Gastrocnemius medialis (tissue), 4 donors: ENCODE measurements around the gene DYSF. TPM values are rescaled to one million over a fixed set of nuclear protein-coding genes. Genes with fewer than 3 reads are reported as not detected.
A peak's percentile ranks its signal among the peaks of the same experiment; 100 is the strongest.

Source experiments
- ATAC-seq, 2 donors: fragments of 150-250 bp; one replicate each; pipeline ENCODE4 v1.9.1; 2016
- DNase-seq, 2 donors: peaks; one replicate each; pipeline ENCODE4 v3.0.0-alpha.2; 2019
- H3K27ac ChIP-seq, 4 donors: fragments of 200-600 bp; sonication (generic); 1 replicate in 1 of 4; 2 replicates in 3 of 4; pipeline ENCODE4 v1.5.1; 2016 to 2018; ENCODE audit warnings: mild to moderate bottlenecking in 2 of 4, moderate library complexity in 1 of 4
- H3K27me3 ChIP-seq, 3 donors: fragments of 200-600 bp; sonication (generic) in 2 of 3; 1 replicate in 1 of 3; 2 replicates in 2 of 3; pipeline versions ENCODE4 v1.5.1 to v1.6.0; 2016 to 2019; ENCODE audit warnings: mild to moderate bottlenecking in 1 of 3, moderate library complexity in 1 of 3
- H3K36me3 ChIP-seq, 2 donors: fragments of 200-600 bp; sonication (generic) in 1 of 2; one replicate each; pipeline ENCODE4 v1.5.1; 2017 to 2018
- H3K4me1 ChIP-seq, 2 donors: fragments of 200-600 bp; sonication (generic) in 1 of 2; one replicate each; pipeline ENCODE4 v1.5.1; 2016 to 2017; ENCODE audit warnings: mild to moderate bottlenecking in 2 of 2
- H3K4me3 ChIP-seq, 4 donors: fragments of 200-600 bp; sonication (generic) in 3 of 4; 1 replicate in 1 of 4; 2 replicates in 3 of 4; pipeline ENCODE4 v1.5.1; 2016 to 2019; ENCODE audit warnings: mild to moderate bottlenecking in 2 of 4
- H3K9me3 ChIP-seq, 3 donors: fragments of 200-600 bp; sonication (generic) in 2 of 3; 1 replicate in 1 of 3; 2 replicates in 2 of 3; pipeline ENCODE4 v1.5.1; 2016 to 2019
- CTCF ChIP-seq, 5 experiments: fragments of 450-650 bp in 3 of 5; fragments of 200-600 bp in 2 of 5; sonication (generic) in 2 of 5; IDR thresholded peaks in 4 of 5; conservative IDR thresholded peaks in 1 of 5; 1 replicate in 4 of 5; 2 replicates in 1 of 5; pipeline ENCODE4 v1.5.1; 2016 to 2019; ENCODE audit warnings: antibody characterized with exemption in 5 of 5, mild to moderate bottlenecking in 3 of 5, moderate library complexity in 3 of 5
- POLR2A ChIP-seq, 2 donors: fragments of 450-650 bp; IDR thresholded peaks; one replicate each; pipeline ENCODE4 v1.6.1; 2017; ENCODE audit warnings: antibody characterized with exemption in 2 of 2, mild to moderate bottlenecking in 2 of 2, moderate library complexity in 2 of 2
- in situ Hi-C, 4 donors: fragments of 200-750 bp; cut with MboI; loops; one replicate each; pipeline versions ENCODE4 v1.15.0 to v1.8.0; 2017; ENCODE audit warnings: low sequenced_read_pairs in 4 of 4
- intact Hi-C: fragments of 100-400 bp; cut with DNase I; formaldehyde crosslinking; loops from one replicate; pipeline ENCODE4 v1.15.1; 2023; ENCODE audit warnings: low total_unique reads
- total RNA-seq, 4 donors: library from RNA; depleted of rRNA; stranded (reverse); fragments of >200 nt; gene quantifications; one replicate each; pipeline versions ENCODE4 v1.1.0 to v1.2.3, GENCODE V29; 2016

DYSF gene
- total RNA-seq, 4 donors from 2014 or later, result 40.7 to 267 (median 153) TPM

GRCh38 chr2:71700041-71700657 is 246.8 kb downstream of the DYSF start:
- intact Hi-C loops (no loop called here), in situ Hi-C loops (no loop called here)
- peak; percentile 57 to 71 for DNase-seq
- Histone ChIP-seq H3K9me3 (no peaks in the 10 kb centered on the region), H3K27ac (peak overlapping the region; percentile 89 to 98 (median 94)), H3K27me3 (no peaks in the 10 kb centered on the region), H3K4me3 (no peak overlapping the region), H3K36me3 (no peaks in the 10 kb centered on the region), H3K4me1 (peaks cover 54 to 64% of the 10 kb centered on the region in 2 donors)
- TF ChIP-seq CTCF (IDR thresholded peaks at IDR 0.05 in 4 of 5, conservative IDR thresholded peaks at IDR 0.05 in 1 of 5), result no peak
- TF ChIP-seq POLR2A (IDR thresholded peaks at IDR 0.05), result no peak
- peak; percentile 38 to 57 for ATAC-seq

GRCh38 chr2:71700658-71701397 is 247.5 kb downstream of the DYSF start:
- intact Hi-C loops (no loop called here), in situ Hi-C loops (no loop called here)
- TF ChIP-seq CTCF (IDR thresholded peaks at IDR 0.05 in 4 of 5, conservative IDR thresholded peaks at IDR 0.05 in 1 of 5) (no peak), POLR2A (IDR thresholded peaks at IDR 0.05) (peak; percentile 50 to 71)
- peak overlapping the region; percentile 89 to 98 (median 94) for H3K27ac ChIP-seq
- DNase-seq (peak; percentile 89 to 96), ATAC-seq (peak; percentile 87 to 88)
- H3K4me3 ChIP-seq, result no peak overlapping the region
- H3K4me1 ChIP-seq, result peaks cover 61 to 71% of the 10 kb centered on the region in 2 donors
- H3K36me3 ChIP-seq, result no peaks in the 10 kb centered on the region
- H3K9me3 ChIP-seq, result no peaks in the 10 kb centered on the region
- H3K27me3 ChIP-seq, result no peaks in the 10 kb centered on the region

- H3K27me3 ChIP-seq, result no peaks in the 10 kb centered on the region
- no peak overlapping the region for H3K4me3 ChIP-seq
- peaks cover 64 to 72% of the 10 kb centered on the region in 2 donors for H3K4me1 ChIP-seq
- H3K9me3 ChIP-seq, result no peaks in the 10 kb centered on the region
- intact Hi-C loops (no loop called here), in situ Hi-C loops (no loop called here)
- no peaks in the 10 kb centered on the region for H3K36me3 ChIP-seq
- ATAC-seq (no peak), DNase-seq (peak in 1 of 2 donors; percentile 10)
- TF ChIP-seq POLR2A (IDR thresholded peaks at IDR 0.05) (no peak), CTCF (IDR thresholded peaks at IDR 0.05 in 4 of 5, conservative IDR thresholded peaks at IDR 0.05 in 1 of 5) (peak in 1 of 5 experiments; percentile 14)
- H3K27ac ChIP-seq, result peak overlapping the region in 3 of 4 donors; percentile 92 to 98 (median 95)
Measured at GRCh38 chr2:71702071-71702970, 249.0 kb downstream of the DYSF start.

- Histone ChIP-seq H3K4me1 (peaks cover 64 to 72% of the 10 kb centered on the region in 2 donors), H3K27ac (peak overlapping the region in 2 of 4 donors; percentile 95 to 98), H3K36me3 (no peaks in the 10 kb centered on the region), H3K27me3 (no peaks in the 10 kb centered on the region), H3K9me3 (no peaks in the 10 kb centered on the region), H3K4me3 (no peak overlapping the region)
- no peak for DNase-seq
- intact Hi-C loops (no loop called here), in situ Hi-C loops (no loop called here)
- ATAC-seq, result no peak
- no peak for TF ChIP-seq CTCF (IDR thresholded peaks at IDR 0.05 in 4 of 5, conservative IDR thresholded peaks at IDR 0.05 in 1 of 5)
- TF ChIP-seq POLR2A (IDR thresholded peaks at IDR 0.05), result no peak
Measured at GRCh38 chr2:71702971-71703898, 249.9 kb downstream of the DYSF start.
